Measurements from ENCODE around the gene CDH18. TPM values are rescaled to one million over a fixed set of nuclear protein-coding genes. Genes with fewer than 3 reads are reported as not detected.
"Not testable (repeated sequence)": the region's sequence is repeated elsewhere in the genome, so short reads cannot be mapped to it uniquely, and the experiment has no call there.

Gene CDH18
- total and polyA plus RNA-seq, 3 donors from 2014 or later: 6.4 to 11.3 (median 10.7) TPM

- Histone ChIP-seq H3K9me3 (no peaks in the 10 kb centered on the region), H3K4me3 (no peak overlapping the region), H3K27me3 (no peaks in the 10 kb centered on the region), H3K36me3 (ENCODE audit: low read depth, missing control alignments) (no peaks in the 10 kb centered on the region), H3K27ac (no peak overlapping the region), H3K4me1 (no peaks in the 10 kb centered on the region)
- DNase-seq: no peak
- intact Hi-C loops (cut with DNase I; ENCODE audit: low total_unique reads): no loop called here
- no peak for TF ChIP-seq CTCF (IDR thresholded peaks at IDR 0.05)
- TF ChIP-seq POLR2A (IDR thresholded peaks at IDR 0.05): no peak
- WGBS, 2 donors: 64% methylated on average over 5 of the region's 5 CpGs
These were observed 210.6 kb downstream of the CDH18 start for GRCh38 chr5:19777363-19777762.

- intact Hi-C loops (cut with DNase I; ENCODE audit: low total_unique reads); H3K4me1 ChIP-seq; H3K27ac ChIP-seq; DNase-seq; H3K36me3 ChIP-seq (ENCODE audit: low read depth, missing control alignments); H3K9me3 ChIP-seq; H3K4me3 ChIP-seq; H3K27me3 ChIP-seq: not testable (repeated sequence)
- WGBS, 2 donors: 84 to 93% methylated on average over 5 of the region's 5 CpGs
These were observed 211.1 kb downstream of the CDH18 start for GRCh38 chr5:19776886-19777285.

- H3K4me3 ChIP-seq: no peak overlapping the region
- 67 to 72% methylated on average over 6 of the region's 6 CpGs for WGBS, 2 donors
- no peak for DNase-seq
- H3K27ac ChIP-seq: no peak overlapping the region
- H3K9me3 ChIP-seq: no peaks in the 10 kb centered on the region
- intact Hi-C loops (cut with DNase I; ENCODE audit: low total_unique reads): no loop called here
- H3K36me3 ChIP-seq (ENCODE audit: low read depth, missing control alignments): no peaks in the 10 kb centered on the region
- no peaks in the 10 kb centered on the region for H3K27me3 ChIP-seq
- TF ChIP-seq POLR2A (IDR thresholded peaks at IDR 0.05): no peak
- no peaks in the 10 kb centered on the region for H3K4me1 ChIP-seq
These were observed 216.7 kb downstream of the CDH18 start for GRCh38 chr5:19771174-19771835.

- TF ChIP-seq CTCF (IDR thresholded peaks at IDR 0.05): no peak
- no peak for TF ChIP-seq POLR2A (IDR thresholded peaks at IDR 0.05)
- Histone ChIP-seq H3K27ac (no peak overlapping the region), H3K4me1 (no peaks in the 10 kb centered on the region), H3K4me3 (no peak overlapping the region), H3K36me3 (ENCODE audit: low read depth, missing control alignments) (no peaks in the 10 kb centered on the region), H3K9me3 (no peaks in the 10 kb centered on the region), H3K27me3 (no peaks in the 10 kb centered on the region)
- DNase-seq: no peak
- intact Hi-C loops (cut with DNase I; ENCODE audit: low total_unique reads): no loop called here
These were observed 217.6 kb downstream of the CDH18 start for GRCh38 chr5:19770396-19770795.

GRCh38 chr5:19767987-19768386 is 220.0 kb downstream of the CDH18 start:
- Histone ChIP-seq H3K4me1 (no peaks in the 10 kb centered on the region), H3K9me3 (no peaks in the 10 kb centered on the region), H3K27me3 (no peaks in the 10 kb centered on the region), H3K36me3 (ENCODE audit: low read depth, missing control alignments) (no peaks in the 10 kb centered on the region), H3K4me3 (no peak overlapping the region), H3K27ac (no peak overlapping the region)
- intact Hi-C loops (cut with DNase I; ENCODE audit: low total_unique reads): no loop called here
- no peak for TF ChIP-seq POLR2A (IDR thresholded peaks at IDR 0.05)
- no peak for TF ChIP-seq CTCF (IDR thresholded peaks at IDR 0.05)
- WGBS, 2 donors: 44 to 50% methylated on average over 1 of the region's 1 CpG
- no peak for DNase-seq

- TF ChIP-seq POLR2A (IDR thresholded peaks at IDR 0.05) (no peak), CTCF (IDR thresholded peaks at IDR 0.05) (no peak)
- WGBS, 2 donors: 96 to 97% methylated on average over 2 of the region's 2 CpGs
- no peak for DNase-seq
- no peaks in the 10 kb centered on the region for H3K36me3 ChIP-seq (ENCODE audit: low read depth, missing control alignments)
- intact Hi-C loops (cut with DNase I; ENCODE audit: low total_unique reads): no loop called here
- H3K27me3 ChIP-seq: no peaks in the 10 kb centered on the region
- no peaks in the 10 kb centered on the region for H3K9me3 ChIP-seq
- H3K27ac ChIP-seq: no peak overlapping the region
- H3K4me1 ChIP-seq: no peaks in the 10 kb centered on the region
- H3K4me3 ChIP-seq: no peak overlapping the region
These were observed 234.4 kb downstream of the CDH18 start for GRCh38 chr5:19753579-19753978.
